GM13977 (cell line): ENCODE results near the gene STEEP1.

Experiments used
- DNase-seq: peaks from one replicate; pipeline ENCODE4 v3.0.0; 2012; ENCODE audit warnings: low spot score
- CTCF ChIP-seq: IDR thresholded peaks from 2 replicates; pipeline ENCODE4 v1.5.1; 2012; ENCODE audit warnings: mild to moderate bottlenecking, control low read depth; ENCODE audit not compliant: insufficient read depth; ENCODE audit errors: extremely low read depth, missing control alignments
- in situ Hi-C: fragments of 300-500 bp; cut with MboI; formaldehyde crosslinking; loops from one replicate; pipeline ENCODE4 v1.12.0; 2022; ENCODE audit warnings: low sequenced_read_pairs, low pct_unique_long_range_greater_than_20kb, mixed read lengths, inconsistent platforms; ENCODE audit not compliant: unreplicated experiment

Gene STEEP1

GRCh38 chrX:119565107-119565663, at the start of gene STEEP1:
Gene STEEP1, minus strand, starts transcription at chrX:119565409. Its CDS starts 54 bp downstream, at chrX:119565355.
- peak; percentile 83 for DNase-seq
- no peak for TF ChIP-seq CTCF
- in situ Hi-C loops: no loop called here

- in situ Hi-C loops: no loop called here
- DNase-seq: no peak
- no peak for TF ChIP-seq CTCF
These were observed 49.6 kb upstream of the STEEP1 start for GRCh38 chrX:119614776-119615175.

- TF ChIP-seq CTCF: no peak
- DNase-seq: no peak
- in situ Hi-C loops: no loop called here
These were observed 41.8 kb upstream of the STEEP1 start for GRCh38 chrX:119607018-119607389.

DNA sequence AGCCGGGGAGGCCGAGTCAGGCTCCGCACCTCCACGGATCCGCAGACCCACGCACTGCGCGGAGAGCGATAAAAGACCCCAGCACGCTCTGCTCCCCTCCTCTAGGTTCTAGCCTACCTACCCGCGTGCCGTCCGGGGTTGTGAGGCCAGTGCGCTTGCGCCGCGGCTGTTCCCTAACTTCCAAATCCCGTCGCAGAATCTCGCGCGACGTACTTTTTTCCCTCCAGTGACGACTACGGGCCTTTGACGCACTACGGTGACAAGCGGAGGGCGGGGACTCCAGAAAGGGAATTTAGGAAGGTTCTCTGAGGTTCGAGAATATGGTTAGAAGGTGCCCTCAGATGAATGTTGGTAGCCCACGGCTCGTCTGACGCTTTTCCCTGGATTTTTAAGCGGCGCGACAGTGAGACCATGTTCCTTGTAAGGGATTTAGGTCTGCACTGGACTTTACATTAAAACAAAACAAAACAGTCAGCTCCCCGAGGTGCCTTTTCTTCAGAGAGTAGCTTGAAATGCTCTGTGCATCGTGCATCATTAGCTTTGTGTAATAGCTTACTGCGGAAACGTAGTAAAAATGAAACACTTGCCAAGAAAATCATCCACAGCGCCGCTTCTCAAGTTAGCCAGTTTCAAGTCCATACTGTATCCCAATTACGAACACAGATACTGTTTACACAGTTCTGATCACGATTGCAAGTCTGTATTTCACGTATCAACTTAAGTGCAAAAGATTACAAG, 41.2 kb upstream of the STEEP1 start, which contains the start of gene NKRF:
Gene NKRF (minus strand): TSS at position 145 of the 738 bp plus-strand sequence.
- peak; percentile 86 for DNase-seq
- in situ Hi-C loops: no loop called here
- no peak for TF ChIP-seq CTCF

GRCh38 chrX:119605464-119606279, 40.5 kb upstream of the STEEP1 start:
- peak; percentile 9 for TF ChIP-seq CTCF
- in situ Hi-C loops: no loop called here
- peak; percentile 58 for DNase-seq

DNA sequence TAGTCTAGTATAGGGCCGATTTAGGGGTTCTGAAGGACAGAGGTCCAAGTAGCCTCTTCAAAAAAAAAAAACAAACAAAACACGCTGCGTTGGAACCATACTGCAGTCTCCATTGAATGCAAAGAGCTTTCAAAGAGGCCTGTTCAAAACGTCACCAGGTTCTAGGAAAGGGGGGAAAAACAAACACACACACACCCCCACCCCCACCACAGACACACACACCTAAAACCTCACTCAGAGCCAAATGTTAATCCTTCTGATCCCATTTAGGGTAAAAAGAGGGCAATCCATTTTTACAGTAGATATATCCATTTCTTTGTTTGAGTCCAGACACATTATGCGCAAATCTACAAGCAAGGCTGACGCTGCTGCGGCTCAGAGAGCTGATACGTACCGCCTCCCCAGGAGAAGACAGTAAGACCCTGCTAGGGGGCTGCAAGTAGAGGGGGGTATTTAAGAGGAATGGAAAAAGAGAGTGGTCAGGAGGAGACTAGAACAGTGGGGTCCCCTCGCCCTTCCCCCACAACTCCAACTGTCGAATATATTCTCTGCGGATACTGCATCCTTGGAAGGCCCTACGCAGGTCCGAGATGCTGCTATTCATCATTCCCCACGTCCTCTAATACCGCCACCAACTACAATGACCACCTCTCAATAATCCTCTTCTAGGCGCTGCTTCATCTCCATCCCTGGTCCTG, 39.7 kb upstream of the STEEP1 start:
- in situ Hi-C loops: no loop called here
- no peak for DNase-seq
- no peak for TF ChIP-seq CTCF
